DMS53 treated with DMSO at 0.1 percent for 48 hours (cell line): ENCODE results near the gene CLBA1.
"Not testable (repeated sequence)": the region's sequence is repeated elsewhere in the genome, so short reads cannot be mapped to it uniquely, and the experiment has no call there.

Experiments
- DNase-seq: peaks from one replicate; lab custom pipeline; 2025; ENCODE audit not compliant: unreplicated experiment; lab: John Stamatoyannopoulos, UW

Gene CLBA1

DNA sequence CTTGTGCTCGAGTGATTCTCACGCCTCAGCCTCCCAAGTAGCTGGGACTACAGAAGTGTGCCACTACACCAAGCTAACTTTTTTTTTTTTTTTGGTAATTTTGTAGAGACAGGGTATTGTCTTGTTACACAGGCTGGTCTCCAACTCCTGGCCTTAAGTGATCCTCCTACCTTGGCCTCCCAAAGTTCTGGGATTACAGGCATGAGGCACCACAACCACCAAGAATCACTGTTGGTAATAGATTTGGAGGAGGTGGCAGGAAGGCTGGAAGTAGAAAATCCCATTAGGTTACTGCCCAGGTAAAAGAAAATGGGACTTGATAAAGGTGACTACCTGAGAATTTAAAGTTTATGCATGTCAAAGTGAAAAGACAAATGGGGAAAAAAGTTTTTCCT, 36.7 kb downstream of the CLBA1 start:
- DNase-seq = no peak

- DNase-seq = no peak
These were observed 37.6 kb downstream of the CLBA1 start for GRCh38 chr14:105023144-105023543.

DNA sequence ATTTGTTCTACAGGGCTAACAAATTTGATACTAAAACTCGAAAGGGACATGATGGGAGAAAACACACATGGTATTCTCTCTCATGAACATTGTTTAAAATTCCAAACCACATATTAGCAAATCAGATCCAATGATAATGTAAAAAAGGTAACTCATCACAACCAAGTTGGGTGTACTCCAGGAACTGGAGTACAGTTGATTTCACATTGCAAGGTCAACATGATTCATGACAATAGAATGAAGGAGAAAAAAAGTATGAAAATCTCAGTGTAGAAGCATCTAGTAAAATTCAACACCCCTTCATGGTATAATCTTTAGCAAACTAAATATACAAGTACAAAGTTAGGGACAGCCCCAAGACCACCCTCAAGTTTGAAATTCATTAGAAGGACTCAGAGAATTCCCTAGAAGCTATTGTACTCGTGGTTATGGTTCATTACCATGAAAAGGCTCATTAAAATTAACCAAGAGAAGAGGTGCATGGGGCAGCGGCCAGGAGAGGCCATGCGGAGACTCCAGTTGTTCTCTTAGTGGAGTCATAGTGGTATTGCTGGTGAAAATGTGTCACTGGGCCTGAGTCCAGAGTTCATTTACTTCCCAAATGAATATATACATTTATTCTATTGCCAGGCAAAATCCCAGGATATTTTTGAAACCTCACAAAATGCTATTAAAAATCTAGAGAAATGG, 38.3 kb downstream of the CLBA1 start:
- DNase-seq = no peak

DNA sequence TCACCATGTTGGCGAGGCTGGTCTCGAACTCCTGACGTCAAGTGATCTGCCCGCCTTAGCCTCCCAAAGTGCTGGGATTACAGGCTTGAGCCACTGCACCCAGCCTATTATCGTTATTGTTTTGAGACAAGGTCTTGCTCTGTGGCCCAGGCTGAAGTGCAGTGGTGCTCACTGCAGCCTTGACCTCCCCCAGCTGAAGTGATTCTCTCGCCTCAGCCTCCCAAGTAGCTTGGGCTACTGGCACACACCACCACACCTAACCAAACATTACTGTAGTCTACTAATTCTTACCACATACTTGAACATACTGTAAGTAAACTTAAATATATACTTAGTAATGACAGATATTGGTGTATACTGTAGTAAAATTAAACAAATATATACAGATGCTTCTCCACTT, 39.8 kb downstream of the CLBA1 start:
- DNase-seq = no peak

DNA sequence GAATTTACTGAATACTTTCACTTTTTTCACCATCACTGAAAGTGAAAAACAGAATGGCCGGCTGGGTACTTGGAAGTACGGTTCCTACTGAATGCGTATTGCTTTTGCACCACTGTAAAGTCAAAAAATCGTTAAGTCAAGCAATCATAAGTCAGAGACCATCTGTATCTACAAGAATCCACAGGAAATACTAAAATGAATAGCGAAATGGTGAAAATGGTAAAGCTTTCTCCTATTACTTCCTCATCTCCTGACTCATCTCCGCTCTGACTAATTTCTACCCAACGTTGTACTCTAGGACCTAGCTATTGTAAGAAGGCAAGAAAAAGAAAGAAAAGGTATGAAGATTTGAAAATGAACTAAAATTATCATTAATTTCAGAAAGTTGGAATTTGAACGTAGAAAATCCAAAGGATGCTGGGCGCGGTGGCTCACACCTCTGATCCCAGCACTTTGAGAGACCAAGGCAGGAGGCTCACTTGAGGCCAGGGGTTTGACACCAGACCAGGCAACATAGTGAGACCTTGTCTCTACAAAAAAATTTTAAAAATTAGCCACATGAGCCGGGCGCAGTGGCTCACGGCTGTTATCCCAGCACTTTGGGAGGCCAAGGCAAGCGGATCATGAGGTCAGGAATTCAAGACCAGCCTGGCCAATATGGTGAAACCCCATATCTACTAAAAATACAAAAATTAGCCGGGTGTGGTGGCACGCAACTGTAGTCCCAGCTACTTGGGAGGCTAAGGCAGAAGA, 40.6 kb downstream of the CLBA1 start:
- DNase-seq = no peak

DNA sequence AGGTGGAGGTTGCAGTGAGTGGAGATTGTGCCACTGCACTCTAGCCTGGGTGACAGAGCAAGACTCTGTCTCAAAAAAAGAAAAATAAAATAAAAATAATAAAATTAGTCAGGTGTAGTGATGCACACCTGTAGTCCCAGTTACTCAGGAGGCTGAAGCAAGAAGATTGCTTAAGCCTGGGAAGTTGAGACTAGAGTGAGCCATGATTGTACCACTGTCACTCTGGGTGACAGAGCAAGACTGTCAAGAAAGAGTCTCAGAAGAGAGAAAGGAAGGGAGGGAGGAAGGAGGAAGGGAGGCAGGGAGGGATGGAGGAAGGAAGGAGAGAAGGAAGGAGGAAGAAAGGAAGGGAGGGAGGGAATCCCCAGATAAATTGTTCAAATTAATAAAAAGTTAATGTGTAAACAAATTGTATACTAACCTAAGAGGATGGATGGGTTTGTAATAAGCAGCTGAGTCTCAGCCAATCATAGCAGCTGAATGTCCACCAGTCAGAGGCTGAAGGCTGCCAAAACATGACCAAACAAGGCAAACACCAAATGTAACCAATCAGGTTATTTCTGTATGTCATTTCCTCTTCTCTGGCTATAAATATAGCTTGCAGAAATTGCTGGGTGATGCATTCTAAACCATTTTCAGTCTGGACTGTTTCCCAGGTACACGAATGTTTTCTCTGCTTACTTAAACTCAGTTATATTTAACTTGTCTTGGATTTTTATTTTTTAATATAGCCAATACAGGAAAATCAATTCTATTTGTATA, 41.4 kb downstream of the CLBA1 start:
- no peak for DNase-seq

- DNase-seq = not testable (repeated sequence)
These were observed 42.1 kb downstream of the CLBA1 start for GRCh38 chr14:105027718-105028117.

DNA sequence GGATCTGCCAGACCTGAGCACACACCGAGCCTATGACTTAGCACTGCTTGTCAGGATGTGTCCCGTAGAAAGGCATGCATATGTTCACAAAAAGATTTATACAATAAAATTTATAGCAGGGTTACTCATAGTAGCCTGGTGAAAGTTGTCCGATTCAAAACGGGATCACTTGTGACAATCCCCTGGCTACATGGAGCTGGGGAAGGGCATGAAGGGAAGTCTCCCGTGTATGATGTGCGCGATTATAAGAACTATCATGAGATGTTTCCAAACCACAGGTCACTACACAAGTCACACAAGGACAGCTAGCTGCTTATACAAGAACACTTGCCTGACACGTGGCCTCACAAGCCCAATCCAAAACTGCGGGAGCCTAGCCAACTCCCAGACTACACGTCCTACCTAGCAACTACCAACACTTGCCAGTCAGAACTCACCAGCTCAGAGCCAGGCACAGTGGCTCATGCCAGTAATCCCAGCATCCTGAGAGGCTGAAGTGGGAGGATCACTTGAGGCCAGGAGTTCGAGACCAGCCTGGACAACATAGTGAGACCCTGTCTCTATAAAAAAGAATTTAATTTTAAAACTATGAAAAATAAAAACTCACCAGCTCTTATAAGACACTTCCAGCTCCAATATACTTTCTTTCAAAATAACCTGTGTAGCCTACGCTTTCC, 42.8 kb downstream of the CLBA1 start:
- DNase-seq = no peak

- DNase-seq = no peak
These were observed 43.8 kb downstream of the CLBA1 start for GRCh38 chr14:105029402-105029801.

DNA sequence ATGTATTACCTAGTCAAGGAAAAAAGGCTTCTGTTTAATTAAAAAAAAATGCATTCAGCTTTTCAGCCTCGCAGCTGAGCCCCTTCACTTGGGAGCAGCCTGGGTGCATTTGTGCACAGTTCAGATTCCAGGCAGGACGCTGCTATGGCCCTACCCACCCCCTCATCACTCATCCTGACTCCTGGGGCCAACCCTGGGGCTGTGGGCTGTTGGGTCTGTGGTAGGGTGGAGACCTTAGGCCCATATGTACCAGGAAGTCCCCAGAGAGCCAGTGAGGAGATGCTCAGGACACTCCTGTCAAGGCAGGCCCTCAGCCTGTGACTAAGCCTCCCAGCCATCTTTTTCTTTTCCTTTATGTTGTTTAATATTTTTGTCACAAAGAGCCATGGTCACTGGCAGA, 44.6 kb downstream of the CLBA1 start:
- DNase-seq = no peak

- no peak for DNase-seq
These were observed 45.3 kb downstream of the CLBA1 start for GRCh38 chr14:105030836-105031396.

DNA sequence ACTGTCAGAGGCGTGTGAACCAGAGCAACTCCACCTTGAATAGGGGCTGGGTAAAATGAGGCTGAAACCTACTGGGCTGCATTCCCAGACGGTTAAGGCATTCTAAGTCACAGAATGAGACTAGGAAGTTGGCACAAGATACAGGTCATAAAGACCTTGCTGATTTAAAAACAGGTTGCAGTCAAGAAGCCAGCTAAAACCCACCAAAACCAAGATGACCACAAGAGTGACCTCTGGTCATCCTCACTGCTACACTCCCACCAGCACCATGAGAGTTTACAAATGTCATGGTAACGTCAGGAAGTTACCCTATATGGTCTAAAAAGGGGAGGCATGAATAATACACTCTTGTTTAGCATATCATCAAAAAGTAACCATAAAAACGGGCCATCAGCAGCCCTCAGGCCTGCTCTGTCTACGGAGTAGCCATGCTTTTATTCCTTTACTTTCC, 46.9 kb downstream of the CLBA1 start:
- not testable (repeated sequence) for DNase-seq

GRCh38 chr14:105033412-105033900, 47.9 kb downstream of the CLBA1 start:
- not testable (repeated sequence) for DNase-seq

DNA sequence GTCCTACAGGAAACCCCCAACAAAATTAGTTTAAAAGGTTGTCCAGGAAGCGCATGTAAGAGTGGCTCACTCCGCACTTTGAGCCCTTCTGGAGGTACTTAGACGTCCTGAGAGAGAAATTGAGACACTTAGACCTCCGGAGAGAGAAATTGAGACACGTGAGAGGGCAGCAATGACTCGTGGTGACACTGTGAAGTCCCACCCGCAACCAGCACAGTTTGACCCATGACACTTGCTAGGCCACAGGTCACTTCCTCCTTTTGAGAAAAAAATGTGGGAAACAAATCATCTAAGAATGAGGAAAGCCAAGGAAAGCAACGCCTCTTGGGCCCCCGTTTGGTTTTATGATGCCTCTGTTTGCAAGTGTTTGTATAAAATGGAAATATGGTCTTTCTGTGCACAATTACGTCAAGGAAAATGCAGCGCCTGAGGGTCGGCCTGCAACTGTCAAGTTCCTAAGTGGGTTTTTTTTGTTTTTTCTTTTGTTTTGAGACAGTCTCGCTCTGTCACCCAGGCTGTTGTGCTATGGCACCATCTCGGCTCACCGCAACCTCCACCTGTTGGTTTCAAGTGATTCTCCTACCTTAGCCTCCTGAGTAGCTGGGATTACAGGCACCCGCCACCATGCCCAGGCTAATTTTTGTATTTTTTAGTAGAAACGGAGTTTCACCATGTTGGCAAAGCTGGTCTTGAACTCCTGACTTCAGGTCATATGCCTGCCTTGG, 48.9 kb downstream of the CLBA1 start:
- DNase-seq = no peak

DNA sequence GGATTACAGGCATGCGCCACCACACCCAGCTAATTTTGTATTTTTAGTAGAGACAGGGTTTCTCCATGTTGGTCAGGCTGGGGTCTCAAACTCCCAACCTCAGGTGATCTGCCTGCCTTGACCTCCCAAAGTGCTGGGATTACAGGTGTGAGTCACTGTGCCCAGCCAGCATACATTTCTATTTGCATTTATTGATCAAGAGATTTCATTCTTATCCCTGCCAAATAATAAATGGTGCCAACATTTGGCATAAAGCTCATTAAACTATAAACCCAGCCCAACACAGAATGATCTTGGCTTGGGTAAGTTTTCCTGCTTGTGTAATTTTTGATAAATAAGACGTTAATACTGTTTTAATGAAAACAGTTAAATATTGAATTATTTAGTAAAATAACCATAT, 50.0 kb downstream of the CLBA1 start:
- not testable (repeated sequence) for DNase-seq

DNA sequence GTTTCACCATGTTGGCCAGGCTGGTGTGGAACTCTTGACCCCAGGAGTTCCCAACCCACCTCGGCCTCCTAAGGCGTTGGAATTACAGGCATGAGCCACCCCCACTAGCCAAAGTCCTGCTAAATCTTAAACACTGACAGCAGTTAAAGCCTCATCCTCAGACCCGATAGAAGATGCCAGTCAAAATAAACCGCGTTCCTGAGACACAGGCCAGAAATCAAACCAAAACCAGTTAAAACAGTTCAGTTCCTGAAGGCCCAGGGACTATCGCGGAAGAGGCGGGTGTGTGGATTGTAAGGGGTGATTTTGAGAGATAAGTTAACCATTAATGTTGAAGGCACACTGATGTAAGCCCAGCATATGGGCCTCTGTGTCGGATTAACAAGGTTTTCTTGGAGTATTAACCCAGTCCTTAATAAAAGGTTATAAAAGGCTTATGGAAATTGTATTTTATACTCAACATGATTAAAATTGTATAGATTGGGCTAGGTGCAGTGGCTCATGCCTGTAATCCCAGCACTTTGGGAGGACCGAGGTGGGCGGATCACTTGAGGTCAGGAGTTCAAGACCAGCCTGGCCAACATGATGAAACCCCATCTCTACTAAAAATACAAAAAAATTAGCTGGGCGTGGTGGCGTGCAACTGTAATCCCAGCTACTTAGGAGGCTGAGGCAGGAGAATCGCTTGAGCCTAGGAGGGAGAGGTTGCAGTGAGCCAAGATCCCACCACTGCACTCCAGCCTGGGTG, 54.0 kb downstream of the CLBA1 start:
- no peak for DNase-seq

DNA sequence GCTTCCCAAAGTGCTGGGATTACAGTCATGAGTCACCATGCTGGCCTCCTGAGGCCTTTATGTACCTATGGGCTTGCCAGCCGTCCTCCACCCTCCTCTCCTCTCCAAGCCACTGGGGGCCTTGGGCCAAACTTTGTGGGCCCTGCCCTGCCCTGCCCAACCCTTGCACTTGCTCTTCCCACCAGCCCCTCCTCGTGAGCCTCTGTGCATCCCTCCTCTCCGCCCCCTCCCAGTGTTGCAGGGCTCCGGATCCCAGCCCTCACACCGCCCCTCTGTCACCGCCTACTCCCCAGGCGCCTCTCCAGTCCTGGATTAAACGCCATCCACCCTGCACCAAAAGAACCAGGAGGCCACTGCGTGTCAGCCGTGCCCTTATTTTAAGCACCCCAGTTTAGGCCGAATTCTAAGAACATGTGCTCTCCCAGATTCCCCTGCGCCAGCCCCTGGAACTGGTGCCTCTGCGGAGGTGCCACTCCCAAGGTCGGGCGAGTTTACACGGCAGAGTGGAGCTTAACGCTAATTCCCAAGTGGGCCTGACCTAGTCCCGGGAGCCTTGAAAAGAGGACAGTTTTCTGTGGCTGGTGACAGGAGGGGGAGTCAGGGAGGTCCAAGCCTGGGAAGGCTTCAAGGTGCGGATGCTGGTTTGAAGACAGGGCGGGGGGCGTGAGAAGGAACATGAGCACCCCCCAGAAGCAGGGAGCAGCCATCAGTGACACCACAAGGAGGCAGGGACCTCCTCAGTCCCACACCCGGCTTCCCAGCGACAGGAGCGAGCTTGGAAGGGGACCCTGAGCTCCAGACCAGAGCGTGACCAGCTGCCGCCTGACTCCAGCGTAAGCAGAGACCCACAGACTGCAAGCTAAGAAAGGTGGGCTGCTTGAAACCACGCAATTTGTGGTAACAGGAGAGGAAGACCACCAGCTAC, 56.5 kb downstream of the CLBA1 start:
- no peak for DNase-seq

- DNase-seq = no peak
These were observed 57.2 kb downstream of the CLBA1 start for GRCh38 chr14:105042813-105043212.
